RPMI8226 (cell line): ENCODE results near the gene RALGPS1.

ENCODE experiments used
- DNase-seq: peaks from one replicate; pipeline ENCODE4 v3.0.0-alpha.2; 2015

RALGPS1 gene

GRCh38 chr9:127084076-127085039 is 169.8 kb downstream of the RALGPS1 start:
- DNase-seq = no peak

DNA sequence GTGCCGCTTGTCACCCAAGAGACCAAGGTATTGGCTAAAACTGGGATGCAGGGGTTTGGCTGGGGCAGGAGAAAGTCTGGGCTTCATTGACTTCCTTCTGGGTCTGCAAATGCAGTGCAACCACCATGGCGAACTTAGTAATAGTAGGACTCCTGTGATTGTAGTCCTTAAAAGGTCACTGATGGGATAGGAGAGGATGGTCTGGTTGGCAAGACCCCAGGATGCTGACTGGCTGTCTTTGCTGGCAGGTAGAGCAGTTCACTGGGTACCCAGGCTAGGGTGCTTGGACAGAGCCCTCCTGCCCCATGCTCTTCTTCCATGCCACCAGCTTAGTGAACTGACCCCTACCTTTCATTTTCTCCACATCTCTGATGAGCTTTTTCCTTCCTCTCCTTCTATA is 170.6 kb downstream of the RALGPS1 start:
- no peak for DNase-seq

GRCh38 chr9:127086771-127087170 is 172.2 kb downstream of the RALGPS1 start:
- no peak for DNase-seq

DNA sequence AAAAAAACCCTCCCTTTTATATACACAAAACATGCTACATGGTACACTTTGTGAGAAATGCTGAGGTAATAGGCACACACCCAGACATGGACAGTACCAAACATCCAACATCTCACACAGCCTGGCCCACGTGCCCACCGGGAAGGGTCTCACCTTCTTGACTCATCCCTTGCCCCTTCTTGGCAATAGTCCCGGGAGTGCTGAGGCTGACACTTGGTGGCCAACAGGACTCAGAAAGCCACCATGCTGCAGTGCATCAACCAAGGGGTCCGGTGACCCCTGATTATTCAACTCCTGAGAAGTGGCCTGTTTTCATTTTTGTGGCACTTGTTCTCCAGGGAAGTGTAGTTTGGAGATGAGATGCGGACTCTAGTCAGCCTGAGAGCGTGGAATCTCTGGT is 172.8 kb downstream of the RALGPS1 start:
- DNase-seq = no peak

- DNase-seq = no peak
These were observed 173.3 kb downstream of the RALGPS1 start for GRCh38 chr9:127087836-127088235.

DNA sequence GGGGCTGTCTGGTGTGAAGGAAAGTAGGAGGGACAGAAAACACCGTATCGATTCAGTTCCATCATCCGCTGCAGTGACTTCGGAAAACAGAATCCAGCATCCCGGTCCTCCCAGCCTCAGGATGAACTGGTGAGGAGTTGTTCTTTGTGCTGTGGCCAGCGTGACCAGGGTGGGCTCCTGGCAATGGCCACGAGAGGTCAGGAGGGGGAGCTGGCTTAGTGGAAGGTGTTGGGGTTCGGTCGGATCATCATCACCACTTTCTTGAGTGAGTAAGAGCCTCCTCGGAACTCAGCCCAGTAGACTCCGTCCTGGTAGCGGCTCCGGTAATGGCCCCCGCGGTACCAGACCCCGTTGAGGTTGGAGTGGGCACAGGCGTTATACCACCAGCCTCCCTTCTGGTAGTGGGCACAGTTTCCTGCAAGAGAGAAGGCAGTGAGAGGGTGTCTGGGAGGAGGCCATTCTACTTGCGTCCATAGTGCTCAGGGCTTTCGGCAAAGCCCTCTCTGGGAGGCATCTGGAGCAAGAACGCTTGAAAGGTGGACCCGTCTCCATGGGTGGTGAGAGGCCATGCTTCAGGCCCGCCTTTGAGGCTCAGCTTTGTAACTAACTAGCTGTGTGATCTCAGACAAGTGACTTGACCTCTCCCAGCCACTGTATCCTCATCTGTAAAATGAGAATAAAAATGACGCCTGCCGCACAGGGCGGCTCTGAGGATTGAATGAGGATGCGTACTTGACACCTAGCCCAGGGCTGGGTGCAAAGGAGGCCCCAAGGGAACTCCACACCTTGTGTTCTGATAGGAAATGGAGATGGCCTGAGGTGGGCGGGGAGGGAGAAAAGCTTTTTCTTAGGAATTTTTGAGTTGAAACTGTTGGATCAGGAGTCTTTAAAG is 174.4 kb downstream of the RALGPS1 start:
- DNase-seq = no peak

- no peak for DNase-seq
These were observed 175.1 kb downstream of the RALGPS1 start for GRCh38 chr9:127089631-127090081.

DNA sequence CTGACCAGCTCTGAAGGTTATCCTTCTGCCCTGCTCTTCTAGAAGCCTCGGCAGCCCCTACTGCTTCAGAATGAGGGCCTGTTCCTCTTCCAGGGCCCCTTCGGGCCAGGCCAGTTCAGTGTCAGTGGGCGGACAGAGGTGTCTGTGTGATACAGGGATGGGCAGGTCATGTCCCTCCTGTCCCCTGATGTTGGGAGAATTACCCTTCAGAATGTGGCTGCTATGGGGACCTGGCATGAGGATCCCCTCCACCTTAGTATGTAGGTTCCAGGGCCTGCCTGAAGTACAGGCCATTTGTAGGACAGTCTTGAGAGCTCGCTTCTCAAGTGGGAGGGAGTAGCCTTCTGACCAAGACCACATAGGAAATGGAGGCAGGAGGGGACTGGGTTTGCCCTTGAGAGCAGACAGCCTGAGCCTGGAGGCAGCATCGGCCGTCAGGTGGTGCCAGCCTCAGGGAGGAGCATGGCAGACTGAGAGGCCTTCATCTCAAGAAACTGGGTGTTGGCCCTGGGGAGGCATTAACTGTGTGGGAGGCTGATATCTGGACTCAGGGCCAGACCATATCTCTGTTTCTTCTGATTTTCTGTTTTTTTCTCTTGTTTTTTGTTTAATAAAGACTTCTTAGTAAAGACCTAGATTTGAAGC is 175.9 kb downstream of the RALGPS1 start:
- DNase-seq = no peak

DNA sequence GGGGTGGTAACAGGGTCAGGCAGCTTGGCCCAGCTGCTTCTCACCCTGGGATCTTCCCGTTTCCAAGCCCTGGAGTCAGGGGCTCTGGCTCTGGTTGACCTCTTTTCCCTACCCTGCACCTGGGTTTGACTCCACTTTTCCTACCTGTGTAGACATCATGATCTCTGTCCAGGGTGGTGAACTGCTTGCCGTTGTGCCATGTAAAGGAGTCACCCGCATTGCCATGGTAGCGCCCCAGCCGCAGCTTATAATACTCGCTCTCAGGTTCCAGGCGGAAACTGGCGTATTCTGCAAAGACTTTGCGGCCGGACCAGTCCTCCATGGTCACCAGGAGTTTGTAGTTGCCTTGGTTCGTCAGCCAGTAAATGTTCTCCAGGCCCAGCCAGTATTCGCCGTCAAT is 176.9 kb downstream of the RALGPS1 start:
- DNase-seq = no peak

- no peak for DNase-seq
These were observed 177.5 kb downstream of the RALGPS1 start for GRCh38 chr9:127092041-127092608.

- DNase-seq = no peak
These were observed 178.9 kb downstream of the RALGPS1 start for GRCh38 chr9:127093319-127094020.

- peak; percentile 12 for DNase-seq
These were observed 180.8 kb downstream of the RALGPS1 start for GRCh38 chr9:127095411-127095810.

- no peak for DNase-seq
These were observed 181.6 kb downstream of the RALGPS1 start for GRCh38 chr9:127096208-127096607.

GRCh38 chr9:127097683-127098082 is 183.1 kb downstream of the RALGPS1 start:
- no peak for DNase-seq

- DNase-seq = no peak
These were observed 184.5 kb downstream of the RALGPS1 start for GRCh38 chr9:127098916-127099553.

DNA sequence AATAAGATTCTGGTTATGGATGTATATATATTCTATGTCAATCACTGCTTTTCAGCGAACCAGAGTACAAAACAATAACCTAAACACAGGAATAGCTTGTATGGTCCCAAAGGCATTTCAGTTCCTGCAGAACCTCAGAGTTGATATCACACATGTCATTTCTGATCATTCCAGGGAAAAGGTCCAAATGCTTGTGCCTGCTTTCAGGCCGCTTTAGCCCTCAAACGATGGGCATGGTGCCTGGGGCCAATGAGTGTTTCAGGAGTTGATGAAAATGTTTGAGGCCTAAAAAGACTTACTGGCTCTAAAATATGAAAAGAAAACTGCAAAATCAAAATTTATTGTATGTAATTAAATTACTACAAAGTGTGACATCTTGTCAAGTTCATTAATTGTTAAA is 185.1 kb downstream of the RALGPS1 start:
- no peak for DNase-seq

- no peak for DNase-seq
These were observed 187.6 kb downstream of the RALGPS1 start for GRCh38 chr9:127102176-127102575.

- no peak for DNase-seq
These were observed 188.2 kb downstream of the RALGPS1 start for GRCh38 chr9:127102788-127103187.

GRCh38 chr9:127104581-127105311 is 190.2 kb downstream of the RALGPS1 start:
- no peak for DNase-seq

DNA sequence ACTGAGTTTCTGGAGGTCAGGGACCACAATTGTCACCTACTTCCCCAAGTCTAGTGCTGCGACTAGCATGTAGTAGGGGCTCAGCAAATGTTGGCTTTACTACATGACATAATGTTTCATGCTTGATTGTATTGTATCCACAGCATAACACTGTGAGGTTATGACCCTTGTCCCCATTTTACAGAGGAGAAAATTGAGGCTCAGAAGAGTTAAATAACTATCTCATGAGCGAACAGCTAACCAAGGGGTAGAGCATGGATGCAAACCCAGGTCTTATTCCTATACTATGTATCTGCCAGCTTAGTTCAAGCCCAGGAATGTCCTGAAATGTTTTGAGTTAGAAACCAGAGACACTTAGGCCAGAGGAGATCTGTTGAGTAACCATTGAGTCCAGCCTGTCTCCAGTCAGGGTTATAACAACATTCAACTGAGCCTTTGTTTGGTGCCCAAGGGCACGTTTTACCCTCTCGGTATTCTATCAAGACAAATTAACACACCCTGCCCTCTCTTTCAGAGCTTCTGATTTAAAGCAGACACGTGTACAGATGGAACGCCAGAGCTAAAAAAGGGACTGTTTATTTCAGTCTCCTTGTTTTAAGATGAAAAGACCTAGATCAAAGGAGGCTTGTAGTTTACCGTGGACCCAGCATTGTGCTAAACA is 191.4 kb downstream of the RALGPS1 start:
- no peak for DNase-seq
